ENCODE results near the gene C1orf122. TPM values are rescaled to one million over a fixed set of nuclear protein-coding genes. Genes with fewer than 3 reads are reported as not detected.

Gene C1orf122
- total RNA-seq (10 to 100 TPM; 15.9 to 31.1 (median 19.5) TPM), polyA plus RNA-seq (10 to 100 TPM; 18.1 to 38.5 (median 23.1) TPM)
- long read RNA-seq, donor 1, transcript C1orf122-202 (2 exons, 2,229 nt) = minor isoform, 10 of 37 reads
- long read RNA-seq, donor 1, transcript C1orf122-204 (3 exons, 1,234 nt) = minor isoform, 13 of 37 reads
- long read RNA-seq, donor 1, transcript C1orf122-201 (3 exons, 973 nt) = major isoform, 14 of 37 reads
- long read RNA-seq, donor 1, partial matches to known transcripts = 0 of 37 reads
- long read RNA-seq, donor 1, other reads (novel, unspliced or antisense) = 0 of 37 reads
- long read RNA-seq, donor 2, transcript C1orf122-202 (2 exons, 2,229 nt) = major isoform, 13 of 32 reads
- long read RNA-seq, donor 2, transcript C1orf122-201 (3 exons, 973 nt) = minor isoform, 12 of 32 reads
- long read RNA-seq, donor 2, transcript C1orf122-204 (3 exons, 1,234 nt) = minor isoform, 7 of 32 reads
- long read RNA-seq, donor 2, partial matches to known transcripts = 0 of 32 reads
- long read RNA-seq, donor 2, other reads (novel, unspliced or antisense) = 0 of 32 reads

DNA sequence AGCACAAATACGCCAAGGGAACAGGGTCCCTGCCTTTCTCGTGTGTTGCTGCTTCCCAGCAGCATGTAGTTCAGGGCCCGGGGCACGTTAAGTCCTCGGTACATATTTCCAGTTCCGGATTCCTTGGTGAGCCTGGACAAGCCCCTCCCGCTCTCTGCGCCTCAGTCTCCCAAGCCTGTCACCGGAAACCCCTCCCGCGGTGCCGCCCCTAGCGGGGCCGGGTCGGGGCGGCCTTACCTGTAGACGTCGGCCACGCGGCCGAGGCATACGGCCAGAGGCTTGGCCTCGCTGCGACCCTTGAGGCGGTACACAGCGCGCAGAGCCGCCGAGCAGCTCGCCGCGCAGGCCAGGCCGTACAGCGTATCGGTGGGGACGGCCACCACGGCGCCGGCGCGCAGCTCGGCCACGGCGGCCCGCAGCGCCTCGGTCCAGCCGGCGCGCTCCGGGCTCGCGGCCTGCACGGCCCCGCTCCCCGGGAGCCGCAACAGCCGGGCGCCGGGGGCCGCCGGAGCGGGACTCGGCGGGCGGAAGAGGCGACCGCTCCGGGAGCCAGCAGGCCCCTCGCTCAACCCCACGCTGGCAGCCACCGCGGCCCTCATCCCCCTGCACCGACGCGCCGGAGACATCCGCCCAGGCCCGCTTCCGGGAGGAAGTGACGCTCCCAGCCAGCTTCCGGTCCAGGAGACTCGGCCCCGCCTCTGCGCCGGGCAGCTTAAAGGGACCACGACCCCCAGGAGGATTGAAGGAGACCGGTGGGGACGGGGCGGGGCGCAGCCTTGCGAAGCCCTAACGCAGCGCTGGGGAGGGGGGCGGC is at the start of gene C1orf122, which contains the start of gene YRDC:
Gene C1orf122, plus strand, starts transcription at position 236 of the 814 bp plus-strand sequence. CDS start 615 bp downstream, outside the sequence.
Gene YRDC, minus strand, starts transcription at position 654 of the 814 bp plus-strand sequence. Its CDS starts 28 bp downstream, at position 626.
- intact Hi-C loops (cut with DNase I; ENCODE audit: low total_unique reads) = loop anchor here (5.0 to 10.0 kb wide), 2 partner anchors 50 to 113 kb away; partner anchors contain the start of genes CDCA8 and MTF1
- Histone ChIP-seq H3K9me3 (no peaks in the 10 kb centered on the region), H3K27me3 (replicated peaks in 1 of 7) (no peaks in the 10 kb centered on the region), H3K27ac (peak within 1 kb of the TSS; percentile 87 to 98 (median 94)), H3K4me1 (peaks cover 24 to 69% (median 48%) of the 10 kb centered on the region in 6 donors), H3K36me3 (peaks cover 8 to 53% (median 39%) of the 10 kb centered on the region in 6 donors), H3K4me3 (peak within 1 kb of the TSS; percentile 89 to 98 (median 96))
- peak; percentile 98 for DNase-seq
- WGBS, 5 donors = 0 to 1% (median 0%) methylated on average over 9 to 95 of the region's 95 CpGs
- peak; percentile 60 to 79 (median 74) for TF ChIP-seq POLR2A (IDR thresholded peaks at IDR 0.05)
- TF ChIP-seq, protein P1, sequence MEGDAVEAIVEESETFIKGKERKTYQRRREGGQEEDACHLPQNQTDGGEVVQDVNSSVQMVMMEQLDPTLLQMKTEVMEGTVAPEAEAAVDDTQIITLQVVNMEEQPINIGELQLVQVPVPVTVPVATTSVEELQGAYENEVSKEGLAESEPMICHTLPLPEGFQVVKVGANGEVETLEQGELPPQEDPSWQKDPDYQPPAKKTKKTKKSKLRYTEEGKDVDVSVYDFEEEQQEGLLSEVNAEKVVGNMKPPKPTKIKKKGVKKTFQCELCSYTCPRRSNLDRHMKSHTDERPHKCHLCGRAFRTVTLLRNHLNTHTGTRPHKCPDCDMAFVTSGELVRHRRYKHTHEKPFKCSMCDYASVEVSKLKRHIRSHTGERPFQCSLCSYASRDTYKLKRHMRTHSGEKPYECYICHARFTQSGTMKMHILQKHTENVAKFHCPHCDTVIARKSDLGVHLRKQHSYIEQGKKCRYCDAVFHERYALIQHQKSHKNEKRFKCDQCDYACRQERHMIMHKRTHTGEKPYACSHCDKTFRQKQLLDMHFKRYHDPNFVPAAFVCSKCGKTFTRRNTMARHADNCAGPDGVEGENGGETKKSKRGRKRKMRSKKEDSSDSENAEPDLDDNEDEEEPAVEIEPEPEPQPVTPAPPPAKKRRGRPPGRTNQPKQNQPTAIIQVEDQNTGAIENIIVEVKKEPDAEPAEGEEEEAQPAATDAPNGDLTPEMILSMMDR (IDR thresholded peaks at IDR 0.05 in 8 of 11, conservative IDR thresholded peaks at IDR 0.05 in 3 of 11) = no peak
- peak; percentile 97 to 98 (median 98) for TF ChIP-seq POLR2AphosphoS5 (IDR thresholded peaks at IDR 0.05)

DNA sequence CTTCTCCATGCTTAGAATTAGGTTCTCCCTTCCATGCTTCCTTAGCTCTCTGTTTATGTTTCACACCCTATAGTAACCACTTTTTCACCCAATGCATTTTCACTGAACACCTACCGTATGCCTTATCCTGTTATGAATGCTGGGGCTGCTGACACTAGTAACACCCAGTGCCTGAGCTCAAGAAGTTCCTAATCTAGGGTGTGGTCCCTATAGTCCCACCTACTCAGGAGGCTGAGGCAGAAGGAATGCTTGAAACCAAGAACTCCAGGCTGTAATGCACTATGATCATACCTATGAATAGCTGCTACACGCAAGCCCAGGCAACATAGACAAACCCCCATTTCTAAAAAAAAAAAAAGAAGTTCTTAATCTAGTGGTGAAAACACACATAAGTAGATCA is 48.1 kb upstream of the C1orf122 start:
- Histone ChIP-seq H3K36me3 (no peaks in the 10 kb centered on the region), H3K4me1 (no peaks in the 10 kb centered on the region)

DNA sequence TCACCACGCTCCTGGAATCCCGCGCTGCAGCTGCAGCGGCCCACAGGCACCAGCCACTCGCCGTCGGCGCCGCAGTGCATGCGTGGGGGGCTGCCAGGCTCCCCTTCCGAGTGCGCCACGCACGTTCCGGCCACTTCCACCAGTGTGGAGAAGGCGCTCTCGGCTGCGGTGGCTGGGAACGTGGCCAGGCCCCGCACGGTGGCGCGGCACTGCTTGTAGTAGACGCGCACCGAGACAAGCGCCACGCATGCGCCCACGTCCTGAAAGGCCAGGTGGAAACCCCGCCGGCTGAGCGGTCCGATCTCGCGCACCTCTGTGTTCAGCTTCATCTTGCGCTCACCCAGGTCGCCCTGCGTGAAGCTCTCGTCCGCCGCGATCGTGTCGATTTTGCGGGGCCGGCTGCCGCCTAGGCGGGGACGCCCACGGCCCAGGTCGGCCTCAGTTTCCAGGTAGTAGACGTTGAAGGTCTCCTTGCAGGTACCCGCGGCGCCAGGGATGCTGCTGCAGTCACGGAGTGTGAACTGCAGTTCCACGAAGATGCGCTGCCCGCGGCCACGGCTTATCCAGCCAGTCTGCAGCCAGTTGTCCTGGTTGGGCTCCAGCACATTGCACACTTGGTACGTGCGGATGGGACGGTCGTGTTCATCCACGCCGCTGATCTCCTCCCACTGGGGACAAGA is 46.0 kb upstream of the C1orf122 start:
- Histone ChIP-seq H3K27ac (no peak overlapping the region), H3K36me3 (no peaks in the 10 kb centered on the region), H3K4me1 (peaks cover 0 to 18% (median 0%) of the 10 kb centered on the region in 6 donors), H3K9me3 (peaks cover 0 to 4% (median 0%) of the 10 kb centered on the region in 8 donors), H3K4me3 (no peak overlapping the region), H3K27me3 (replicated peaks in 1 of 7) (peaks cover 0 to 99% (median 41%) of the 10 kb centered on the region in 7 donors)
- intact Hi-C loops (cut with DNase I; ENCODE audit: low total_unique reads) = no loop called here
- peak; percentile 71 for DNase-seq
- 55 to 61% (median 59%) methylated on average over 29 to 68 of the region's 68 CpGs for WGBS, 5 donors
- TF ChIP-seq, protein P1 (IDR thresholded peaks at IDR 0.05 in 8 of 11, conservative IDR thresholded peaks at IDR 0.05 in 3 of 11) = no peak
- TF ChIP-seq POLR2A (IDR thresholded peaks at IDR 0.05) (no peak), POLR2AphosphoS5 (IDR thresholded peaks at IDR 0.05) (no peak)

More for the DNA sequence above, 48.1 kb upstream of the C1orf122 start:
- no peak for DNase-seq
- WGBS, 5 donors = 77 to 83% (median 83%) methylated on average over 2 of the region's 2 CpGs
- no peak overlapping the region for H3K4me3 ChIP-seq
- intact Hi-C loops (cut with DNase I; ENCODE audit: low total_unique reads) = no loop called here
- peaks cover 0 to 4% (median 0%) of the 10 kb centered on the region in 8 donors for H3K9me3 ChIP-seq
- TF ChIP-seq POLR2AphosphoS5 (IDR thresholded peaks at IDR 0.05) (no peak), POLR2A (IDR thresholded peaks at IDR 0.05) (no peak)
- TF ChIP-seq, protein P1 (IDR thresholded peaks at IDR 0.05 in 8 of 11, conservative IDR thresholded peaks at IDR 0.05 in 3 of 11) = no peak
- peaks cover 0 to 99% (median 22%) of the 10 kb centered on the region in 7 donors for H3K27me3 ChIP-seq (replicated peaks in 1 of 7)
- no peak overlapping the region for H3K27ac ChIP-seq

All from spleen (tissue), 13 donors.